Urothelium cell line (cell line): Measurements from ENCODE around the gene PTGR3.

Source experiments
- DNase-seq: peaks from one replicate; pipeline ENCODE4 v3.0.0; 2011; ENCODE audit warnings: low spot score, mixed read lengths
- FAIRE-seq: peaks from 2 replicates; lab custom pipeline; 2011; peaks lifted over from hg19 to GRCh38; lab: Jason Lieb, UNC

The PTGR3 gene

DNA sequence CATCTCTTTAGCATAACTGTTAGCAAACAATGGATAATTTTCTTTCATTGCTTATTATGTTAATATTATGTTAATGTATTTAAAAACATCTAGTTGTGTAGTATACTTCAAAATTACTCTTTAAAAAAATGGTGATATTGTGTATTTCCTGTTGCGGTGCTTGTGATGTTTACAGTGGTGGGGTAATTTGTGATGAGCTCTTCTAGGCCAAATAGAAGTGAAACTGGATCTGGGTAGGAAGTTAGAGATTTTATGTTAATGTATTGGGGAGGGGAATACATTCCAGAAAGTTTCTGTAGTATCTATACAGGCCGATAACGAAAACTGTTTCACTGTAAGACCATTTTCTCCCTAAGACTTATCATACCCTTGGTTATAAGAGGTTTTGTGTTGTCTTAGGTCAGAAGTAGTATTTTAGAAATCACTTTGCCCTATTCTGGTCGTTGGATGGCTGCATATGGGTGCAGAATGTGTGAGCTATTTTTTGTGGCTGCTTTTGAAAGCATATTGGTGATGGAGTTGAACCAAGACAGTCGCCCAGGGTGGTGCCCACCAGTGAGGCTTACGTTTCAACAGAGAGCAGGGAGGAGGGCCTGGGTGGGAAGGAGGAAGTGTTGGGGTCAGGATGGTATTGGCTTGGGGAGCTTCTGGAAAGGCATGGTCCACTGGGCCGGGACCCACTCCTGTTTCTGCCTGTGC lies 7.4 kb upstream of the PTGR3 start:
- FAIRE-seq: no peak
- no peak for DNase-seq

DNA sequence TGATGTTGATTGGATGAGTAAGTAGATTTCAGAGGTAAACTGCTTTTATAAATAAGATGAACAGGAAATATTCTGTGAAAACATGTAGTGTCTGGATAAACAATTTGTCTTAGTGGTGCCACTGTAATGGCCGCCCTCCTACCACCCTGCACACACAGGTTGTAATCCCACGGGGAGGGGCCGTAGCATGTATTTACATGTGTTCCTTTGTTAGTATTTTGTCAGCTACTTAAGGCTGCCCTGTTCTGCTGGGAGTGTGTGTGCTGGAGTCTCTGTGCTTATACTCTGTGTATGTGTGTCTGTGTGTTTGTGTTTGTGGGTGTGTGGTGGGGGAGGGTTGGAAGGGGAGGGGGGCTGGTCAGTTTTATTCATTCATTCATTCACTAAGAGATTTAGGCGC lies 6.7 kb upstream of the PTGR3 start:
- no peak for FAIRE-seq
- no peak for DNase-seq

DNA sequence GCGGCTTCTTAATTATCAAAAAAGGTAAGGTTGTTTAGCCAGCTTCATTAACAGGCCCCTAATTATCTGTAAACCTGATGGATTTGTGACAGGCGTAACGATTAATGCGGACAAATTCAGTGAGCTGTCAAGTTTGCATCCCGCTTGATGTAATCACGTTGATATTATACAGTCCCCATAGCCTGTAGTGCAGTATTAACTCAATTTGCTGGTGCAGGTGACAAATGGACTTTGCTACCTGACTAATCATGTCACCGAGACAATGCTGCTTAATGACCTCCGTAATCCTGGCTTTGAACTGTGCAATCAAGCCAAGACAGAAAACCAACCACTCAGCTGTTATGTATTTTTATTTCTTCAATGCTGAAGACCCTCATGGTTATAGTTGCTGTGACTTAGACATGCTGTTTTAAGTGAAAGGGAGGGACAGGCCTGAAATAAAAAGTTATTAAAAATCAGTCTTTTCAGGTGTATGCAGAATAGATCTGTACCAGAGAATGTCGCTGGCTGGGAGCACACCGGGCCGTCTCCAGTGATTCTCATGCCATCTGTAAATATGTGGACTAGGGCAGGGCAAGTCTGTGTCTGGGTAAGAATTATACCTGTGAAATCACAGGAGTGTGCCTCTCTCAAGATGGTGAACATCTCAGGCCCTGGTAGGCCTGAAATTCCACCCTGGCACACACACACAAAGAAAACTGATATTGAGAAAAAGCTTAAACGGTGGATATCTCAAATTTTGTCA lies 6.0 kb upstream of the PTGR3 start:
- FAIRE-seq (no peak), DNase-seq (no peak)

GRCh38 chr18:75214332-75214690 lies 5.4 kb upstream of the PTGR3 start:
- DNase-seq (no peak), FAIRE-seq (no peak)

DNA sequence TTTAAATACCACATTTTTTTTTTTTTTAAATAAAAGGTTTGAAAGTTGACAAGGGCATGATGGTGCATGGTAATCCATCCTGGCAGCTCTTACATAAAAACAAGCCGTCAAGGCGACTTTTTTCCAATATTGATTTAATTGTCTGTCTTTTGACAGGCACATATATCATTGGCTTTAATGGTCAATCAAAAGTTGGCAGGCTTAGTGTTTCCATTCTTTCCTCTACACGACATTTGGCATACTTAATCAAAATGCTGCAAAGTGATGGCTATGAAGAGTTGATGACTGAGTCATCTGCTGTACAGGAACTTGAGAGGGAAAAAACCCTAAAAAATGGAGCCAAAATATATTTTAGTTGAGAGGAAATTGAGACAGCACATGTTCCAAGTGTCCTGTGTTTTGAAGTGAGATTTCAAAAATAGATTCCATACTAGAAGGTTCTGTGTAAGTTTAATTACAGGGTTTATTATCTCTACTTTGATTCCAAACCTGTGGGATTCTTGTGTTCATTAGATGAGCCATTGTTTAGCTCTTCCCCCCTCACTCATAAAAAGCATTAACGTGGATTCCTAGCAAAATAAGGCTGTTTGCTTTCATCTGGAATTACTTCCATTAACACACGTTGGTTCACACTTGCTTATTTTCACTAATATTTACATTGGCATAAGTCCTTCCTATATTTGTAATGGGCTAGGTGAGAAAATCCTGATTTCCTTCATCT lies 4.8 kb upstream of the PTGR3 start:
- FAIRE-seq (no peak), DNase-seq (no peak)

GRCh38 chr18:75212751-75213090 lies 3.8 kb upstream of the PTGR3 start:
- FAIRE-seq: no peak
- no peak for DNase-seq

GRCh38 chr18:75211953-75212750 lies 3.2 kb upstream of the PTGR3 start:
- FAIRE-seq (no peak), DNase-seq (peak; percentile 27)

- peak; percentile 16 for DNase-seq
- FAIRE-seq: no peak
These were observed 2.6 kb upstream of the PTGR3 start for GRCh38 chr18:75211626-75211952.

GRCh38 chr18:75211002-75211621 lies 2.2 kb upstream of the PTGR3 start:
- no peak for FAIRE-seq
- peak; percentile 23 for DNase-seq

DNA sequence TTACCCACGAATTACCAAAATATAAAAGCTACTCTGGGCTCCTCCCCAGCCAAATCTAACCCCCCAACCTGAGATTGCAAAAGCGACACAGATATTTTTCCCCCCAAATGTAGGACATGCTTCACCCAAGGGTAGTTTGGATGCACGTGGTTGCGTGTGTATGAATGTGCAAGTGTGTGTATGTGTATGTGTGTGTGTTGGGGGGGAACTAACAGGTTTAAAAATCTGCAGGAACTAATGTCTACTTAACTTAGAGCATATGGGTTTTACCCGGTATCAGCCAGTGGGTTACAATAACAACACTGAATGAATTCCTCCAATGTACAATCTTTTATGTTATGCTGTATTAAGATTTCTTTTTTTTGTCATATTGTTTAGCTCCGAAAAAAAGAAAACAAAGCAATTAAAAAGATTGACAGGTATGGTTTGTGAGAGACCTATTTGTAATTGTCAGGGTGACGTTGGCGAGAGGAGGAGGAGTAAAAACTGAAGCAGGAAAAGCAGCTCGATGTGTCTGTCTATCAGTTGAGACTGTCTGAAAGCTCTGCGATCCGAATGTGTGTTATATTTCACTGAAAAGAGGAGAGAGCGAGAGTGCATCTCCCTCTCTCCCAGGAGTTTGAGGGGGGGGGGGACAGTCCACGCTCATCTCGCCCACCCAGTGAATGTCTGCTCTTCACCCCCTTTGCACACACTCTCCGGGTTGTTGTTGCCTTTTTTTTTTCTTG lies 1.5 kb upstream of the PTGR3 start, which contains the start of gene TSHZ1:
TSHZ1 (plus strand) TSS at position 524 of the 728 bp plus-strand sequence. CDS start 1,080 bp downstream, outside the sequence.
- DNase-seq (peak; percentile 68), FAIRE-seq (peak; percentile 13)

GRCh38 chr18:75209951-75210258 lies 966 bp upstream of the PTGR3 start:
- FAIRE-seq: no peak
- peak; percentile 13 for DNase-seq

GRCh38 chr18:75208836-75209128 lies 157 bp downstream of the PTGR3 start:
- FAIRE-seq (no peak), DNase-seq (no peak)

DNA sequence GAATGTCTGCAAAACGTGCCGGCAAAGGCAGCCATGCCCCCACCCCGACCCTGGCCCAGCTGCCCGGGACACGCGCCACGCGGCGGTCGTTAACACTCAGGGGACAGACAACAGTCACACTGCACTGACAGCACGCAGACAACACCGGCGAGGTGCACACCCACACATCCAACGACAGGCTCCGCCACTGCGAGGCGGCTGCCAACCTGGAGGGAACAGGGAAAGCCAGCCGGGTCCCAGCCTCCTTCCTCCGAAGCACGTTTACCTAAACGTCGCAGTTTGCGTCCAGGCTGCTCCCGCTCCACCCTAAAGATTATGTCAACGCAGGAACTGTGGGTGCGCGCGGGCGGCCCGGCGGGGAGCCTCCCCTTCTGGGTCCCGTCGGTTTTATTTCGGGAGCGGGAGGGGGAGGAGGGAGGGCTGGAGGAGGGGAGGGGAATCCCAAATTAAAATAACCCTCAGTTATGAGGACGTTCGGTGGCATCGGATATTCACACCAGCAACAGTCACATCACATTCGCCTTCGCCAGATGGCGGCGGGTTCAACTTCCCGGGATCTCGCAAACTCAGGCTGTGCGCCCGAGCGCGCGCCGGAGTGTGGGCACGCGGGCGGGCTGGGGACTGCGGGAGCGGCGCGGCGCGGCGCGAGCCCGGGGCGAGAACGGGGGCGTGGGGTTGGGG lies 644 bp downstream of the PTGR3 start:
- FAIRE-seq: no peak

GRCh38 chr18:75207310-75208154 lies 1.4 kb downstream of the PTGR3 start:
- DNase-seq (peak; percentile 13), FAIRE-seq (no peak)

More for the DNA sequence above, 644 bp downstream of the PTGR3 start:
- peak; percentile 46 for DNase-seq

GRCh38 chr18:75206452-75207309 lies 2.3 kb downstream of the PTGR3 start:
- no peak for FAIRE-seq
- no peak for DNase-seq

DNA sequence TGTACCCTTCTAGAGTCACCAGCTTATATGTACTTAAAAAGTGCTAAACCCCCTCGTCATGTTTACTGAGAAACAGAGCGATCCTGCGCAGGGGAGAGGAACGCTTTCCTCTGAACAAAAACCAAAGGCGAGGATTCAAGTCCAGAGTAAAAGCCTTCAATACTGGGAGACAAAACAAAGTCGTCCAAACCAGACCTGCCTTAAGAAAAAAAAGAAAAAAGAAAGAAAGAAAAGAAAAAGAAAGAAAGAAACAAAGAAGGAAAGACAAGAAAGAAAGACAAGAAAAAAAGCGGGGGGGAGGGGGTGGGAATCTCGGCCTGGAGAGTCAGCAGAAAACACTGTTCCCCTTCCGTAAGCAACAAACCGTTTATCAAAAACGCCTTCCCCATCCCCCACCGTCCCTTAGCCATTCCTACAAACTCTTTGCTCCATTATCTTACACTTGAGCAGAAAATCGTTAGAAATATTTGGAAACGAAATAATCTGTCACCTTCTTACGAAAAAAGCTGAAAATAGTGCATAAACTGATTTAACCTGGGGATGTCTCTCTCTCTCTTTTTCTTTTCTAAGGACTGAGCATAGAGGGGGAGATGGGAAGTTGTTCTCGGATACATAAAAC lies 3.3 kb downstream of the PTGR3 start:
- DNase-seq (no peak), FAIRE-seq (no peak)

DNA sequence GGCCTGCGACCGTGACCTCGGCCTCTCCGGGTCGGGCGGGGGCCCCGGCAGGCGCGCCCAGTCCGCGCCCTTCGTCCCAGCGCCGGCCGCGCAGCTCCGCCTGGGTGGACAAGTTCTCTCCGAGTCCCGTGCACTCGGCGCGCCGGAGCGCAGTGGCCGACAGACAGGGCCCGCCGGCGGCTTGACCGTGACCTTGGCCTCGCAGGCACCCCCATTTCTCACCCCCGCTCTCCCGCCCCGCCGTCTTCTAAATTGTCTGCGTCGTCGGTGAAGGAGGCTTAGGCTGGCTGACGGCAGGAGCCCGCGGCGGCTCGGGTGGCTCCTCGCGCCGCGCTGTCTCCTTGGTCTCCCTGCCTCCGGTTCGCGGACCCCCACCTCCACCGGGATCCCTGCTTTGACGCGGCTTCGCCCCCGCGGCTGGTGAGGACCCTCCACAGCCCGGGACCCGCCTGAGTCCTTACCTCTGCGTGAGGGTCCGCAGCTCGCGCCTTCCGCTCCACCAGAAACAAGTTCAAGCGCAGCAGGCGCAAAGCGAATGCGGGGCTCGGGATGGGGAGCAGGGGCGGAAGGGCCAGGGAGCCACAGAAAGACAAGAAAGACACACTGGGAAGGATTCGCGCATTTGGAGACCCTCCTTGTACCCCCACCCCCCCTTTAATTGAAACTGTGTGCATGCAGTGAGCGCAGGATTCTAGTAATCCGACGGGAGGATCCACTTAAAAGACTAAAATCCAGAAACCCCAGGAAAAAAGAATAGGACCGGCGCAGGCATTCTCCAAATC lies 4.0 kb downstream of the PTGR3 start:
- DNase-seq (no peak), FAIRE-seq (no peak)
